Esophagus squamous epithelium (tissue), 5 donors: ENCODE results near the gene LENG9. TPM values are rescaled to one million over a fixed set of nuclear protein-coding genes. Genes with fewer than 3 reads are reported as not detected.

Experiments
- DNase-seq: peaks from one replicate; lab custom pipeline; 2025; lab: John Stamatoyannopoulos, UW
- H3K27ac ChIP-seq, 4 donors: fragments of 200-600 bp; sonication (generic); one replicate each; pipeline ENCODE4 v1.5.1; 2016 to 2019; ENCODE audit warnings: mild to moderate bottlenecking in 1 of 4
- H3K27me3 ChIP-seq, 4 donors: fragments of 200-600 bp; sonication (generic); 1 replicate in 3 of 4; 2 replicates in 1 of 4; pipeline versions ENCODE4 v1.5.1 to v1.6.0; 2017 to 2021; ENCODE audit warnings: antibody characterized with exemption in 1 of 4
- H3K36me3 ChIP-seq, 3 donors: fragments of 200-600 bp; sonication (generic); one replicate each; pipeline ENCODE4 v1.5.1; 2016 to 2019
- H3K4me1 ChIP-seq, 3 donors: fragments of 200-600 bp; sonication (generic); one replicate each; pipeline ENCODE4 v1.5.1; 2017 to 2019
- H3K4me3 ChIP-seq, 4 donors: fragments of 200-600 bp; sonication (generic); 1 replicate in 3 of 4; 2 replicates in 1 of 4; pipeline ENCODE4 v1.5.1; 2016 to 2019; ENCODE audit warnings: mild to moderate bottlenecking in 2 of 4, moderate library complexity in 1 of 4
- H3K9me3 ChIP-seq, 3 donors: fragments of 200-600 bp; sonication (generic); one replicate each; pipeline ENCODE4 v1.5.1; 2016 to 2019
- CTCF ChIP-seq, 6 experiments: fragments of 450-650 bp in 4 of 6; fragments of 200-600 bp in 2 of 6; sonication (generic) in 2 of 6; IDR thresholded peaks; one replicate each; pipeline ENCODE4 v1.5.1; 2016 to 2019; ENCODE audit warnings: antibody characterized with exemption in 6 of 6, mild to moderate bottlenecking in 4 of 6, moderate library complexity in 4 of 6
- POLR2A ChIP-seq, 4 donors: fragments of 450-650 bp; IDR thresholded peaks; one replicate each; pipeline ENCODE4 v1.6.1; 2017; ENCODE audit warnings: antibody characterized with exemption in 4 of 4, mild to moderate bottlenecking in 4 of 4, moderate library complexity in 3 of 4
- WGBS, 2 donors: methylation state at CpG; one replicate each; pipeline ENCODE4 v1.1.5; 2018; 5-methylcytosine and 5-hydroxymethylcytosine counted together
- intact Hi-C: fragments of 100-400 bp; cut with DNase I; formaldehyde crosslinking; loops from one replicate; pipeline ENCODE4 v1.15.0; 2022
- small RNA-seq, 4 donors: library from RNA; depleted of rRNA; stranded (forward); fragments of <200 nt; gene quantifications; one replicate each; pipeline ENCODE3, GENCODE V24; 2016
- total RNA-seq, 4 donors: library from RNA; depleted of rRNA; stranded (reverse); fragments of >200 nt; gene quantifications; one replicate each; pipeline ENCODE4 v1.1.0, GENCODE V29; 2016
- donor health status: DM: yes; HTN: yes; CAD: no.

The LENG9 gene
- total RNA-seq, 4 donors from 2014 or later = 8.1 to 13.1 (median 10.1) TPM

- Histone ChIP-seq H3K9me3 (no peaks in the 10 kb centered on the region), H3K27me3 (peaks cover 0 to 91% (median 11%) of the 10 kb centered on the region in 4 donors), H3K4me1 (peaks cover 0 to 40% (median 0%) of the 10 kb centered on the region in 3 donors), H3K36me3 (no peaks in the 10 kb centered on the region), H3K27ac (no peak overlapping the region), H3K4me3 (peak overlapping the region in 1 of 4 donors; percentile 24)
- WGBS, 2 donors = 3 to 5% methylated on average over 12 to 17 of the region's 28 CpGs
- DNase-seq = no peak
- intact Hi-C loops = no loop called here
- TF ChIP-seq POLR2A (IDR thresholded peaks at IDR 0.05) (no peak), CTCF (IDR thresholded peaks at IDR 0.05) (no peak)
Observed at GRCh38 chr19:54415901-54416673, 47.5 kb downstream of the LENG9 start.

GRCh38 chr19:54415208-54415900 is 48.2 kb downstream of the LENG9 start, which contains the start of gene TTYH1:
Gene TTYH1 (plus strand): TSS chr19:54415464. CDS start chr19:54415553, 89 bp downstream.
- TF ChIP-seq POLR2A (IDR thresholded peaks at IDR 0.05) (no peak), CTCF (IDR thresholded peaks at IDR 0.05) (no peak)
- H3K4me3 ChIP-seq = peak within 1 kb of the TSS in 3 of 4 donors; percentile 10 to 28 (median 24)
- intact Hi-C loops = no loop called here
- H3K9me3 ChIP-seq = no peaks in the 10 kb centered on the region
- 21% methylated on average over 13 of the region's 68 CpGs; no CpG with 5 or more reads in 1 of the 2 donors for WGBS, 2 donors
- peaks cover 0 to 90% (median 10%) of the 10 kb centered on the region in 4 donors for H3K27me3 ChIP-seq
- H3K27ac ChIP-seq = no peak within 1 kb of the TSS
- H3K4me1 ChIP-seq = peaks cover 0 to 33% (median 0%) of the 10 kb centered on the region in 3 donors
- DNase-seq = no peak
- no peaks in the 10 kb centered on the region for H3K36me3 ChIP-seq

- no peak overlapping the region for H3K4me3 ChIP-seq
- WGBS, 2 donors = 90 to 91% methylated on average over 4 of the region's 4 CpGs
- no peaks in the 10 kb centered on the region for H3K36me3 ChIP-seq
- H3K4me1 ChIP-seq = peaks cover 0 to 30% (median 0%) of the 10 kb centered on the region in 3 donors
- no peak overlapping the region for H3K27ac ChIP-seq
- peaks cover 0 to 81% (median 8%) of the 10 kb centered on the region in 4 donors for H3K27me3 ChIP-seq
- no peaks in the 10 kb centered on the region for H3K9me3 ChIP-seq
- no peak for TF ChIP-seq CTCF (IDR thresholded peaks at IDR 0.05)
- no peak for TF ChIP-seq POLR2A (IDR thresholded peaks at IDR 0.05)
- DNase-seq = no peak
- intact Hi-C loops = no loop called here
Observed at GRCh38 chr19:54414156-54414555, 49.4 kb downstream of the LENG9 start.

DNA sequence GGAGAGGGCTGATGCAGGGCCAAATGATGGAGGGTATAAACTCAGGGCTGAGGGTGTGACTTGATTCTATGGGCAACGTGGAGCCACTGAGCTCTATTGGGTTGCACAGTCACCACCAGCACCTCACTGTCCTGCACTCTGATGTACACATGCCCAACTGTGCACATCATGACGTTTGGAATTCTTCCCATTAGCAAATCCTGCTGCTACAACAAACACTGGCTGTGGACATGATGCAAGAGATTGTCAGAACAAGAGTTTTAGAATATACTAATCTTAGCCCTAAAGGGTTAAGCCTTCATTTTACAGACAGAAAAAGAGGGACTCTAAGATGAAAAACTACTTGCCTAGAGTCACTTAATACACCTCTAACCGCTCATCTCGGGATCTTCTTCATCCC is 50.7 kb downstream of the LENG9 start:
- Histone ChIP-seq H3K4me3 (no peak overlapping the region), H3K9me3 (no peaks in the 10 kb centered on the region), H3K36me3 (no peaks in the 10 kb centered on the region), H3K27me3 (peaks cover 0 to 68% (median 8%) of the 10 kb centered on the region in 4 donors), H3K27ac (no peak overlapping the region), H3K4me1 (peaks cover 0 to 18% (median 0%) of the 10 kb centered on the region in 3 donors)
- intact Hi-C loops = no loop called here
- TF ChIP-seq CTCF (IDR thresholded peaks at IDR 0.05) (no peak), POLR2A (IDR thresholded peaks at IDR 0.05) (no peak)
- no peak for DNase-seq
- WGBS, 2 donors = 52 to 55% methylated on average over 4 of the region's 4 CpGs

Small RNA genes lying within 50 kb of the gene (small RNA-seq; reads per million reads assigned to genes)
- 0 reads per million in 4 donors for gene AC245884.3

Other genes starting within 250 kb of the LENG9 start
- 10 to 100 TPM in 1 of 4 donors, 1 to 10 TPM in 2, not detected in 1; 7.8 to 18.8 (median 8.3) TPM for gene LILRB3, start 240.8 kb downstream of the LENG9 start, total RNA-seq
- gene LILRA6, start 221.0 kb downstream of the LENG9 start, total RNA-seq = 1 to 10 TPM in 1 of 4 donors, under 1 TPM in 2, not detected in 1; 0.53 to 1.7 (median 0.95) TPM
- 1 to 10 TPM in 3 of 4 donors, not detected in 1; 1.4 to 9.3 (median 5.8) TPM for gene LILRB5, start 206.5 kb downstream of the LENG9 start, total RNA-seq
- gene LILRB2, start 182.7 kb downstream of the LENG9 start, total RNA-seq = 1 to 10 TPM in 2 of 4 donors, under 1 TPM in 1, not detected in 1; 0.40 to 1.9 (median 1.0) TPM
- gene LILRA5, start 150.6 kb downstream of the LENG9 start, total RNA-seq = 1 to 10 TPM in 1 of 4 donors, under 1 TPM in 2, not detected in 1; 0.38 to 1.4 (median 0.70) TPM
- gene LILRA4, start 124.6 kb downstream of the LENG9 start, total RNA-seq = under 1 TPM in 1 of 4 donors, not detected in 3; 0.19 TPM
- gene LAIR1, start 98.8 kb downstream of the LENG9 start, total RNA-seq = 10 to 100 TPM in 2 of 4 donors, 1 to 10 TPM in 1, under 1 TPM in 1; 0.57 to 11.4 (median 6.1) TPM
- 1 to 10 TPM in 2 of 4 donors, under 1 TPM in 1, not detected in 1; 0.44 to 4.4 (median 2.0) TPM for gene TTYH1, start 48.3 kb downstream of the LENG9 start, total RNA-seq
- 10 to 100 TPM; 22.9 to 95.2 (median 49.6) TPM for gene LENG8, start 14.6 kb downstream of the LENG9 start, total RNA-seq
- gene CDC42EP5, start 9.5 kb upstream of the LENG9 start, total RNA-seq = 10 to 100 TPM in 2 of 4 donors, 1 to 10 TPM in 2; 6.0 to 39.4 (median 9.8) TPM
- gene LAIR2, start 39.1 kb upstream of the LENG9 start, total RNA-seq = not detected
- under 1 TPM in 3 of 4 donors, not detected in 1; 0.11 to 0.76 (median 0.53) TPM for gene LILRA2, start 110.0 kb upstream of the LENG9 start, total RNA-seq
- 1 to 10 TPM in 2 of 4 donors, under 1 TPM in 2; 0.38 to 1.1 (median 0.82) TPM for gene LILRA1, start 129.9 kb upstream of the LENG9 start, total RNA-seq
- 1 to 10 TPM in 2 of 4 donors, under 1 TPM in 1, not detected in 1; 0.75 to 2.3 (median 1.5) TPM for gene LILRB1, start 166.7 kb upstream of the LENG9 start, total RNA-seq
- gene LILRB4, start 199.2 kb upstream of the LENG9 start, total RNA-seq = 1 to 10 TPM in 3 of 4 donors, under 1 TPM in 1; 0.31 to 6.7 (median 2.5) TPM